Left kidney (tissue), 2 donors: Measurements from ENCODE around the gene FMO4. TPM values are rescaled to one million over a fixed set of nuclear protein-coding genes. Genes with fewer than 3 reads are reported as not detected.
"Not testable (repeated sequence)": the region's sequence is repeated elsewhere in the genome, so short reads cannot be mapped to it uniquely, and the experiment has no call there.

ENCODE experiments used
- DNase-seq: peaks from one replicate; pipeline ENCODE4 v3.0.0-alpha.2; 2013
- polyA plus RNA-seq: library from polyadenylated mRNA; unstranded; fragments of 120-200 nt; gene quantifications from one replicate; pipeline ENCODE4 v1.2.1, GENCODE V29; 2013; ENCODE audit not compliant: insufficient read length

Gene FMO4
- polyA plus RNA-seq, 1 donor: 28.2 TPM

DNA sequence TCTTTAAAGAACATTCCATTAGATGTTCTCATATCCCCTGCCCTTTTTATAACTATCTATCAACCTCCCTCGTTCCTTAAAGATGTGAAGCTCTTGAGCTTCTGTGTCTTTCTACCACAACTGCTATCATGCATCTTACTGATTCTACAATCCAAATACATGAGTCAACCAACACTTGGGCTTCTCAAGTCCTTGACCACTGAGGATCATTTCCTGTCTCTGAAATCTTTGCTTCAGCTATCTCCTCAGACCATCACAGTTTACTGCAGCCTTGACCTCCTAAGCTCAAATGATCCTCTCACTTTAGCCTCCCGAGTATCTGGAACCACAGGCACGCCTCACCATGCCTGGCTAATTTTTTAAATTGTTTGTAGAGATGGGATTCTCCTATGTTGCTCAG, 75.2 kb downstream of the FMO4 start:
- DNase-seq: no peak

DNA sequence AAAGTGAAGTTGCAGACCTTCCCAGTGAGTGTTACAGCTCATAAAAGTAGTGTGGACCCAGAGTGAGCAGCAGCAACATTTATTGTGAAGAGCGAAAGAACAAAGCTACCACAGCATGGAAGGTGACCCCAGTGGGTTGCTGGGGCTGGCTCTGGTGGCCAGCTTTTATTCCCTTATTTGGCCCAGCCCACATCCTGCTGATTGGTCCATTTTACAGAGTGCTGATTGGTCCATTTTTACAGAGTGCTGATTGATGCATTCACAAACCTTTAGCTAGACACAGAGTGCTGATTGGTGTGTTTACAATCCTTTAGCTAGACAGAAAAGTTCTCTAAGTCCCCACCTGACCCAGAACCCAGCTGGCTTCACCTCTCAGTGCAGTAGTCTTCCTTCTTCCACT, 76.8 kb downstream of the FMO4 start:
- DNase-seq: not testable (repeated sequence)

Other genes with a start within 250 kb of the FMO4 start
- 0.28 TPM for gene FMO3, start 223.3 kb upstream of the FMO4 start, polyA plus RNA-seq
- gene FMO2, start 128.9 kb upstream of the FMO4 start, polyA plus RNA-seq: 1.1 TPM
- gene FMO1, start 65.7 kb upstream of the FMO4 start, polyA plus RNA-seq: 215 TPM
- 153 TPM for gene PRRC2C, start 171.3 kb downstream of the FMO4 start, polyA plus RNA-seq